Measurements from ENCODE around the gene HBE1. TPM values are rescaled to one million over a fixed set of nuclear protein-coding genes. Genes with fewer than 3 reads are reported as not detected.

The HBE1 gene
- total RNA-seq, 1 experiment from 2014 or later: not detected

DNA sequence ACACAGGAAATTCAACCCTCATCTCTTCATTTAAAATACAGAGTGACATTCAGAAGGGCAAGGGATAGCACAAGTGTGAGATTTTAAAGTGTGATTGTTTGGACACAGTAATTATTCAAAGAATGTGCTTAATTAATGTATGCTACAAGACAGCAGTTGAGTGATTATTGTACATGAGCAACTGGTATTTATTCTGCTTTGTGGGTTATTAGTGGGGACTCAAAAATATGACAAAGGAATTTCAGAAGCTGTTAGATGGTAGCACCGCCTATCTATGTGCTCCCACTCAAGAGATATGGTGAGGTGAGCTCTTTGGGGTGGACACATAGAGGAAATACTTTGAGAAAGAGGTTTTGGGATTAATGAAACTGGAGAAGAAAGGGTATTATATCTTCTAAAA is 29.7 kb downstream of the HBE1 start:
- H2AFZ ChIP-seq (ENCODE audit: low read length): no peak overlapping the region
- no peak overlapping the region for H3K9ac ChIP-seq (ENCODE audit: extremely low read depth, insufficient read length, low read length)
- no peaks in the 10 kb centered on the region for H3K23me2 ChIP-seq (ENCODE audit: insufficient read length, low read depth, low read length, poor library complexity, severe bottlenecking)
- H2BK15ac ChIP-seq (ENCODE audit: low read depth, low read length): no peak overlapping the region
- no peak overlapping the region for H4K5ac ChIP-seq (ENCODE audit: insufficient read length, low read depth, low read length)
- no peak overlapping the region for H3K23ac ChIP-seq (ENCODE audit: insufficient read length, low read depth, low read length)
- H4K20me1 ChIP-seq (ENCODE audit: control insufficient read depth, insufficient read depth, insufficient read length): no peaks in the 10 kb centered on the region
- H3K56ac ChIP-seq (ENCODE audit: insufficient read length, low read depth, low read length): no peak overlapping the region
- H3K14ac ChIP-seq (ENCODE audit: insufficient read depth, low read length): no peak overlapping the region
- H3K9me3 Mint-ChIP-seq: no peaks in the 10 kb centered on the region
- H2BK12ac ChIP-seq (ENCODE audit: insufficient read length, low read depth, low read length): no peak overlapping the region
- H2AK5ac ChIP-seq (ENCODE audit: insufficient read length, low read length): no peak overlapping the region
- TF ChIP-seq, protein P1, sequence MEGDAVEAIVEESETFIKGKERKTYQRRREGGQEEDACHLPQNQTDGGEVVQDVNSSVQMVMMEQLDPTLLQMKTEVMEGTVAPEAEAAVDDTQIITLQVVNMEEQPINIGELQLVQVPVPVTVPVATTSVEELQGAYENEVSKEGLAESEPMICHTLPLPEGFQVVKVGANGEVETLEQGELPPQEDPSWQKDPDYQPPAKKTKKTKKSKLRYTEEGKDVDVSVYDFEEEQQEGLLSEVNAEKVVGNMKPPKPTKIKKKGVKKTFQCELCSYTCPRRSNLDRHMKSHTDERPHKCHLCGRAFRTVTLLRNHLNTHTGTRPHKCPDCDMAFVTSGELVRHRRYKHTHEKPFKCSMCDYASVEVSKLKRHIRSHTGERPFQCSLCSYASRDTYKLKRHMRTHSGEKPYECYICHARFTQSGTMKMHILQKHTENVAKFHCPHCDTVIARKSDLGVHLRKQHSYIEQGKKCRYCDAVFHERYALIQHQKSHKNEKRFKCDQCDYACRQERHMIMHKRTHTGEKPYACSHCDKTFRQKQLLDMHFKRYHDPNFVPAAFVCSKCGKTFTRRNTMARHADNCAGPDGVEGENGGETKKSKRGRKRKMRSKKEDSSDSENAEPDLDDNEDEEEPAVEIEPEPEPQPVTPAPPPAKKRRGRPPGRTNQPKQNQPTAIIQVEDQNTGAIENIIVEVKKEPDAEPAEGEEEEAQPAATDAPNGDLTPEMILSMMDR (conservative IDR thresholded peaks at IDR 0.05): no peak
- H2BK5ac ChIP-seq (ENCODE audit: insufficient read length, low read length): no peak overlapping the region
- no peak overlapping the region for H3K4me3 Mint-ChIP-seq
- no peak overlapping the region for H3K27ac Mint-ChIP-seq
- no peak overlapping the region for H4K8ac ChIP-seq (replicated peaks; ENCODE audit: insufficient read length, low read depth, low read length)
- H4K91ac ChIP-seq (ENCODE audit: insufficient read length, low read depth, low read length): no peak overlapping the region
- no peak overlapping the region for H3K4ac ChIP-seq (ENCODE audit: low read depth, low read length)
- no peak overlapping the region for H2BK20ac ChIP-seq (ENCODE audit: low read depth, low read length, poor library complexity, severe bottlenecking)
- no peak overlapping the region for H3K4me2 ChIP-seq (ENCODE audit: insufficient read depth, insufficient read length, low read length)
- no peaks in the 10 kb centered on the region for H3K79me1 ChIP-seq (ENCODE audit: insufficient read depth, low read depth, low read length, poor library complexity, severe bottlenecking)
- H3K4me1 ChIP-seq (ENCODE audit: insufficient read depth, low read length): no peaks in the 10 kb centered on the region
- H3K27me3 Mint-ChIP-seq (ENCODE audit: low read depth): peaks cover 6% of the 10 kb centered on the region
- no peaks in the 10 kb centered on the region for H3K27me3 ChIP-seq (ENCODE audit: insufficient read depth, low read length)
- H2BK120ac ChIP-seq (ENCODE audit: low read depth, low read length, poor library complexity, severe bottlenecking): no peak overlapping the region
- no peaks in the 10 kb centered on the region for H3K36me3 Mint-ChIP-seq (ENCODE audit: insufficient read depth in 1 of 3, low read depth in 3 of 3)
- no peak overlapping the region for H3T11ph ChIP-seq (ENCODE audit: low read length)
- no peaks in the 10 kb centered on the region for H3K9me3 ChIP-seq (ENCODE audit: control insufficient read depth, low read depth, low read length)
- H3K79me2 ChIP-seq (ENCODE audit: insufficient read depth, low read length): no peaks in the 10 kb centered on the region
- DNase-seq: no peak
- no peak overlapping the region for H3K18ac ChIP-seq (ENCODE audit: insufficient read length, low read depth, low read length)
- no CpG with 5 or more reads among the region's 1 CpG for WGBS (ENCODE audit: extremely low coverage, insufficient read length, low lambda C conversion rate)
- no peak overlapping the region for H3K27ac ChIP-seq (ENCODE audit: insufficient read length, low read depth, low read length)
- no peaks in the 10 kb centered on the region for H3K4me1 Mint-ChIP-seq

Measured in H9 (cell line).